ENCODE results near the gene MLXIP.

The MLXIP gene

GRCh38 chr12:122088179-122088810, 9.7 kb downstream of the MLXIP start:
- H3K36me3 ChIP-seq (ENCODE audit: control insufficient read depth in 2 of 2, insufficient read depth in 1 of 2, low read length in 2 of 2) = peaks cover 0 to 42% of the 10 kb centered on the region in 2 experiments; a peak in 2 of 3 replicates
- no peak overlapping the region for H3K27ac ChIP-seq (ENCODE audit: extremely low read depth, low read depth, low read length)
- CTCF ChIA-PET = interaction anchor here (0.5 to 2.1 kb wide), 8 partner anchors 34 to 683 kb away, joined by 3 to 11 read pairs (median 4); no protein-coding TSS in a partner anchor
- TF ChIP-seq ZNF221 (tag by site-specific recombination; IDR thresholded peaks at IDR 0.05; ENCODE audit: borderline replicate concordance) (no peak), ZNF600 (tag by site-specific recombination; IDR thresholded peaks at IDR 0.05) (peak; percentile 33; the same call in 1 of the 2 replicates)
- TF ChIP-seq, protein P1, sequence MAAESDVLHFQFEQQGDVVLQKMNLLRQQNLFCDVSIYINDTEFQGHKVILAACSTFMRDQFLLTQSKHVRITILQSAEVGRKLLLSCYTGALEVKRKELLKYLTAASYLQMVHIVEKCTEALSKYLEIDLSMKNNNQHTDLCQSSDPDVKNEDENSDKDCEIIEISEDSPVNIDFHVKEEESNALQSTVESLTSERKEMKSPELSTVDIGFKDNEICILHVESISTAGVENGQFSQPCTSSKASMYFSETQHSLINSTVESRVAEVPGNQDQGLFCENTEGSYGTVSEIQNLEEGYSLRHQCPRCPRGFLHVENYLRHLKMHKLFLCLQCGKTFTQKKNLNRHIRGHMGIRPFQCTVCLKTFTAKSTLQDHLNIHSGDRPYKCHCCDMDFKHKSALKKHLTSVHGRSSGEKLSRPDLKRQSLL (tag by site-specific recombination; IDR thresholded peaks at IDR 0.05) = peak; percentile 34; the same call in 1 of the 2 replicates
- TF ChIP-seq, protein P2, sequence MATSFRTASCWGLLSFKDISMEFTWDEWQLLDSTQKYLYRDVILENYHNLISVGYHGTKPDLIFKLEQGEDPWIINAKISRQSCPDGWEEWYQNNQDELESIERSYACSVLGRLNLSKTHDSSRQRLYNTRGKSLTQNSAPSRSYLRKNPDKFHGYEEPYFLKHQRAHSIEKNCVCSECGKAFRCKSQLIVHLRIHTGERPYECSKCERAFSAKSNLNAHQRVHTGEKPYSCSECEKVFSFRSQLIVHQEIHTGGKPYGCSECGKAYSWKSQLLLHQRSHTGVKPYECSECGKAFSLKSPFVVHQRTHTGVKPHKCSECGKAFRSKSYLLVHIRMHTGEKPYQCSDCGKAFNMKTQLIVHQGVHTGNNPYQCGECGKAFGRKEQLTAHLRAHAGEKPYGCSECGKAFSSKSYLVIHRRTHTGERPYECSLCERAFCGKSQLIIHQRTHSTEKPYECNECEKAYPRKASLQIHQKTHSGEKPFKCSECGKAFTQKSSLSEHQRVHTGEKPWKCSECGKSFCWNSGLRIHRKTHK (tag by site-specific recombination; IDR thresholded peaks at IDR 0.05) = no peak
- no peak overlapping the region for H3K4me3 ChIP-seq (ENCODE audit: low read depth, low read length)
- peaks cover 2% of the 10 kb centered on the region; the same call in 1 of the 2 replicates for H3K4me1 ChIP-seq (ENCODE audit: control insufficient read depth, insufficient read depth, low read length)
- POLR2A ChIA-PET = interaction anchor here (1.5 to 3.0 kb wide), 3 partner anchors 8 to 14 kb away, joined by 3 to 17 read pairs (median 7); partner anchors contain the start of gene MLXIP
- no peaks in the 10 kb centered on the region for H3K9me3 ChIP-seq (ENCODE audit: control insufficient read depth, insufficient read depth, low read depth, low read length)

DNA sequence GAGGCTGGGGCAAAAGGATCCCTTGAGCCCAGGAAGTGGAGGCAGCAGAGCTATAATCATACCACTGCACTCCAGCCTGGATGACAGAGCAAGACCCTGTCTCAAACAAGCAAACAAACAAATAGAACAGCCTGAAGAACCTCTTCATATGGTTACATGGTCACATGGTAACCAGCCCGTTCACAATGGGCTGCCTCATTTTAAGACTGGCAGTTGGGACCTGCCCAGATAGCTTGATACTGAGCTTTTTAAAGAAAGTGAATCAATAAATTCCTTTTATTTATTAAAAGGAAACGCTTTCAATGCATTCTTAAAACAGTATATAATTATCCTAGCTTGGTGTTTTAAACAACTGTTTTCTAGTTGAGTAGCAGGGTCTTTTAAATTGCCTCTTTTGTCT, 10.5 kb downstream of the MLXIP start:
- POLR2A ChIA-PET = interaction anchor here (0.7 to 3.0 kb wide), 5 partner anchors 9 to 25 kb away, joined by 3 to 17 read pairs (median 5); partner anchors contain the start of gene MLXIP
- Histone ChIP-seq H3K9me3 (ENCODE audit: control insufficient read depth, insufficient read depth, low read depth, low read length) (no peaks in the 10 kb centered on the region), H3K4me1 (ENCODE audit: control insufficient read depth, insufficient read depth, low read length) (peaks cover 2% of the 10 kb centered on the region; the same call in 1 of the 2 replicates), H3K36me3 (ENCODE audit: control insufficient read depth in 2 of 2, insufficient read depth in 1 of 2, low read length in 2 of 2) (peaks cover 0 to 36% of the 10 kb centered on the region in 2 experiments; a peak in 2 of 3 replicates), H3K4me3 (ENCODE audit: low read depth, low read length) (no peak overlapping the region), H3K27ac (ENCODE audit: extremely low read depth, low read depth, low read length) (no peak overlapping the region)
- CTCF ChIA-PET = interaction anchor here (0.6 to 2.1 kb wide), 7 partner anchors 9 to 374 kb away, joined by 3 to 11 read pairs (median 4); no protein-coding TSS in a partner anchor
- TF ChIP-seq ZNF350 (tag by site-specific recombination; IDR thresholded peaks at IDR 0.05) (no peak), ZNF202 (tag by site-specific recombination; IDR thresholded peaks at IDR 0.05; ENCODE audit: borderline replicate concordance) (no peak), ZNF398 (tag by site-specific recombination; IDR thresholded peaks at IDR 0.05) (no peak), ZBTB26 (tag by site-specific recombination; optimal IDR thresholded peaks at IDR 0.05) (no peak), ZBTB48 (tag by site-specific recombination; IDR thresholded peaks at IDR 0.05) (no peak), ZFP3 (tag by site-specific recombination; IDR thresholded peaks at IDR 0.05; ENCODE audit: low read depth) (no peak), ZNF600 (tag by site-specific recombination; IDR thresholded peaks at IDR 0.05) (no peak), PRDM1 (tag by site-specific recombination; IDR thresholded peaks at IDR 0.05) (no peak)
- TF ChIP-seq, protein P3, sequence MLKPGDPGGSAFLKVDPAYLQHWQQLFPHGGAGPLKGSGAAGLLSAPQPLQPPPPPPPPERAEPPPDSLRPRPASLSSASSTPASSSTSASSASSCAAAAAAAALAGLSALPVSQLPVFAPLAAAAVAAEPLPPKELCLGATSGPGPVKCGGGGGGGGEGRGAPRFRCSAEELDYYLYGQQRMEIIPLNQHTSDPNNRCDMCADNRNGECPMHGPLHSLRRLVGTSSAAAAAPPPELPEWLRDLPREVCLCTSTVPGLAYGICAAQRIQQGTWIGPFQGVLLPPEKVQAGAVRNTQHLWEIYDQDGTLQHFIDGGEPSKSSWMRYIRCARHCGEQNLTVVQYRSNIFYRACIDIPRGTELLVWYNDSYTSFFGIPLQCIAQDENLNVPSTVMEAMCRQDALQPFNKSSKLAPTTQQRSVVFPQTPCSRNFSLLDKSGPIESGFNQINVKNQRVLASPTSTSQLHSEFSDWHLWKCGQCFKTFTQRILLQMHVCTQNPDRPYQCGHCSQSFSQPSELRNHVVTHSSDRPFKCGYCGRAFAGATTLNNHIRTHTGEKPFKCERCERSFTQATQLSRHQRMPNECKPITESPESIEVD (tag by site-specific recombination; IDR thresholded peaks at IDR 0.05) = no peak
- TF ChIP-seq, protein P4, sequence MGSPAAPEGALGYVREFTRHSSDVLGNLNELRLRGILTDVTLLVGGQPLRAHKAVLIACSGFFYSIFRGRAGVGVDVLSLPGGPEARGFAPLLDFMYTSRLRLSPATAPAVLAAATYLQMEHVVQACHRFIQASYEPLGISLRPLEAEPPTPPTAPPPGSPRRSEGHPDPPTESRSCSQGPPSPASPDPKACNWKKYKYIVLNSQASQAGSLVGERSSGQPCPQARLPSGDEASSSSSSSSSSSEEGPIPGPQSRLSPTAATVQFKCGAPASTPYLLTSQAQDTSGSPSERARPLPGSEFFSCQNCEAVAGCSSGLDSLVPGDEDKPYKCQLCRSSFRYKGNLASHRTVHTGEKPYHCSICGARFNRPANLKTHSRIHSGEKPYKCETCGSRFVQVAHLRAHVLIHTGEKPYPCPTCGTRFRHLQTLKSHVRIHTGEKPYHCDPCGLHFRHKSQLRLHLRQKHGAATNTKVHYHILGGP (tag by site-specific recombination; IDR thresholded peaks at IDR 0.05) = no peak

Data from HEK293 (cell line).